Measurements from ENCODE around the gene GALNT14.

Gene GALNT14

GRCh38 chr2:31066551-31066950 lies 71.7 kb downstream of the GALNT14 start:
- no peak for TF ChIP-seq CTCF (IDR thresholded peaks at IDR 0.05)
- H3K9me3 ChIP-seq = no peaks in the 10 kb centered on the region
- no peaks in the 10 kb centered on the region for H3K4me1 ChIP-seq (ENCODE audit: control insufficient read depth in 1 of 2, insufficient read depth in 1 of 2, low read depth in 1 of 2, low read length in 1 of 2)
- H3K4me3 ChIP-seq (ENCODE audit: low read depth in 1 of 2, low read length in 1 of 2) = no peak overlapping the region
- no peaks in the 10 kb centered on the region for H3K27me3 ChIP-seq
- H3K27ac ChIP-seq = no peak overlapping the region
- no peaks in the 10 kb centered on the region for H3K36me3 ChIP-seq

- Histone ChIP-seq H3K4me3 (ENCODE audit: low read depth in 1 of 2, low read length in 1 of 2) (no peak overlapping the region), H3K9me3 (no peaks in the 10 kb centered on the region), H3K27me3 (no peaks in the 10 kb centered on the region), H3K36me3 (no peaks in the 10 kb centered on the region), H3K4me1 (ENCODE audit: control insufficient read depth in 1 of 2, insufficient read depth in 1 of 2, low read depth in 1 of 2, low read length in 1 of 2) (peaks cover 0 to under 1% of the 10 kb centered on the region in 2 experiments), H3K27ac (no peak overlapping the region)
- TF ChIP-seq CTCF (IDR thresholded peaks at IDR 0.05) = no peak
Measured at GRCh38 chr2:31066086-31066485, 72.2 kb downstream of the GALNT14 start.

- TF ChIP-seq CTCF (IDR thresholded peaks at IDR 0.05) = no peak
- Histone ChIP-seq H3K9me3 (no peaks in the 10 kb centered on the region), H3K4me1 (ENCODE audit: control insufficient read depth in 1 of 2, insufficient read depth in 1 of 2, low read depth in 1 of 2, low read length in 1 of 2) (peaks cover 4 to 8% of the 10 kb centered on the region in 2 experiments), H3K27me3 (no peaks in the 10 kb centered on the region), H3K36me3 (no peaks in the 10 kb centered on the region), H3K4me3 (ENCODE audit: low read depth in 1 of 2, low read length in 1 of 2) (no peak overlapping the region), H3K27ac (no peak overlapping the region)
Measured at GRCh38 chr2:31065356-31065755, 72.9 kb downstream of the GALNT14 start.

- Histone ChIP-seq H3K9me3 (no peaks in the 10 kb centered on the region), H3K4me3 (ENCODE audit: low read depth in 1 of 2, low read length in 1 of 2) (no peak overlapping the region), H3K36me3 (no peaks in the 10 kb centered on the region), H3K4me1 (ENCODE audit: control insufficient read depth in 1 of 2, insufficient read depth in 1 of 2, low read depth in 1 of 2, low read length in 1 of 2) (peaks cover 4 to 9% of the 10 kb centered on the region in 2 experiments), H3K27me3 (no peaks in the 10 kb centered on the region), H3K27ac (no peak overlapping the region)
- no peak for TF ChIP-seq CTCF (IDR thresholded peaks at IDR 0.05)
Measured at GRCh38 chr2:31060397-31060796, 77.8 kb downstream of the GALNT14 start.

GRCh38 chr2:31058096-31059035 lies 79.9 kb downstream of the GALNT14 start:
- Histone ChIP-seq H3K9me3 (no peaks in the 10 kb centered on the region), H3K27me3 (no peaks in the 10 kb centered on the region), H3K4me3 (ENCODE audit: low read depth in 1 of 2, low read length in 1 of 2) (no peak overlapping the region), H3K4me1 (ENCODE audit: control insufficient read depth in 1 of 2, insufficient read depth in 1 of 2, low read depth in 1 of 2, low read length in 1 of 2) (peaks cover 9 to 21% of the 10 kb centered on the region in 2 experiments), H3K36me3 (no peaks in the 10 kb centered on the region), H3K27ac (no peak overlapping the region)
- TF ChIP-seq CTCF (IDR thresholded peaks at IDR 0.05) = no peak

Data from neutrophil (primary cell).